B cell (primary cell): ENCODE results near the gene ARHGEF33. TPM values are rescaled to one million over a fixed set of nuclear protein-coding genes. Genes with fewer than 3 reads are reported as not detected.
A peak's percentile ranks its signal among the peaks of the same experiment; 100 is the strongest.

Source experiments
- ATAC-seq: fragments of 200-7000 bp; cut with Tn5 transposase; one replicate; pipeline ENCODE4 v1.10.0; 2021; ENCODE audit warnings: low read depth, mild to moderate bottlenecking, moderate number of reproducible peaks, moderate library complexity
- CTCF ChIA-PET: fragments of 350-600 bp; sonication (Branson Sonifier 250); formaldehyde crosslinking; loops from one replicate; lab custom pipeline; 2021; ENCODE audit warnings: antibody characterized with exemption, inconsistent platforms; lab: Charles Lee
- POLR2A ChIA-PET: fragments of 350-600 bp; sonication (Branson Sonifier 250); formaldehyde crosslinking; loops from one replicate; lab custom pipeline; 2021; ENCODE audit warnings: antibody characterized with exemption; lab: Charles Lee
- DNase-seq: peaks from one replicate; pipeline ENCODE4 v3.0.0; 2013
- H2AFZ ChIP-seq: 2 replicates; pipeline ENCODE4 v1.6.1; 2012; ENCODE audit warnings: mild to moderate bottlenecking, low read depth, low read length; ENCODE audit not compliant: insufficient read depth, poor library complexity, severe bottlenecking
- H3K27ac ChIP-seq, 2 donors: 1 replicate in 1 of 2; 2 replicates in 1 of 2; pipeline ENCODE4 v1.5.1; 2012 to 2013; ENCODE audit warnings: low read length in 2 of 2, mild to moderate bottlenecking in 2 of 2, moderate library complexity in 1 of 2
- H3K27me3 ChIP-seq, 4 experiments: fragments of 200-600 bp in 1 of 4; sonication (generic) in 1 of 4; replicated peaks in 1 of 4; 1 replicate in 2 of 4; 2 replicates in 2 of 4; pipeline versions ENCODE4 v1.6.1 to v1.7.0; 2013 to 2016; ENCODE audit warnings: low read length in 3 of 4, mild to moderate bottlenecking in 2 of 4, mixed read lengths in 1 of 4, moderate library complexity in 1 of 4; ENCODE audit not compliant: insufficient read depth in 4 of 4, control insufficient read depth in 3 of 4; ENCODE audit errors: control extremely low read depth in 1 of 4
- H3K36me3 ChIP-seq, 2 experiments: replicated peaks in 1 of 2; 1 replicate in 1 of 2; 2 replicates in 1 of 2; pipeline versions ENCODE4 v1.6.1 to v1.7.1; 2013; ENCODE audit warnings: low read length in 1 of 2; ENCODE audit not compliant: insufficient read depth in 2 of 2, control insufficient read depth in 1 of 2; ENCODE audit errors: control extremely low read depth in 1 of 2, extremely low read depth in 1 of 2
- H3K4me1 ChIP-seq, 2 donors: fragments of 200-600 bp in 1 of 2; sonication (generic) in 1 of 2; 1 replicate in 1 of 2; 2 replicates in 1 of 2; pipeline versions ENCODE4 v1.5.1 to v1.6.1; 2013 to 2017; ENCODE audit warnings: low read length in 2 of 2; ENCODE audit not compliant: control insufficient read depth in 2 of 2, insufficient read depth in 2 of 2
- H3K4me2 ChIP-seq: replicated peaks from 2 replicates; pipeline ENCODE3; 2012; ENCODE audit warnings: mild to moderate bottlenecking, low read depth, low read length; ENCODE audit not compliant: poor library complexity, severe bottlenecking
- H3K4me3 ChIP-seq, 5 experiments: fragments of 200-600 bp in 1 of 5; sonication (generic) in 1 of 5; 1 replicate in 3 of 5; 2 replicates in 2 of 5; pipeline versions ENCODE4 v1.5.1 to v1.7.0; 2011 to 2016; ENCODE audit warnings: low read length in 4 of 5, mild to moderate bottlenecking in 4 of 5, low read depth in 2 of 5, control low read depth in 1 of 5, moderate library complexity in 1 of 5; ENCODE audit not compliant: insufficient read depth in 1 of 5; ENCODE audit errors: control extremely low read depth in 1 of 5, extremely low read depth in 1 of 5
- H3K79me2 ChIP-seq: fragments of 200-600 bp; sonication (generic); one replicate; pipeline ENCODE4 v1.6.0; 2016; ENCODE audit warnings: low read length; ENCODE audit not compliant: control insufficient read depth, insufficient read depth
- H3K9ac ChIP-seq: fragments of 200-600 bp; sonication (generic); 2 replicates; pipeline ENCODE4 v1.6.1; 2017; ENCODE audit warnings: mild to moderate bottlenecking, low read length, moderate library complexity
- H3K9me3 ChIP-seq, 3 donors: one replicate each; pipeline versions ENCODE4 v1.6.1 to v1.7.1; 2013; ENCODE audit warnings: low read length in 2 of 3; ENCODE audit not compliant: control insufficient read depth in 2 of 3, insufficient read depth in 1 of 3; ENCODE audit errors: control extremely low read depth in 1 of 3
- H4K20me1 ChIP-seq: 2 replicates; pipeline ENCODE4 v1.6.0; 2012; ENCODE audit warnings: mild to moderate bottlenecking, low read length; ENCODE audit not compliant: insufficient read depth, control insufficient read depth, poor library complexity, severe bottlenecking
- H3K27ac Mint-ChIP-seq: one replicate; pipeline ENCODE4 v1.8.0; 2021; ENCODE audit warnings: mixed read lengths
- H3K27me3 Mint-ChIP-seq: one replicate; pipeline ENCODE4 v1.8.0; 2021; ENCODE audit warnings: mixed read lengths
- H3K4me1 Mint-ChIP-seq: one replicate; pipeline ENCODE4 v1.8.0; 2021; ENCODE audit warnings: mixed read lengths
- H3K4me3 Mint-ChIP-seq: one replicate; pipeline ENCODE4 v1.8.0; 2021; ENCODE audit warnings: mixed read lengths
- H3K9me3 Mint-ChIP-seq: one replicate; pipeline ENCODE4 v1.8.0; 2022; ENCODE audit warnings: mixed read lengths; ENCODE audit not compliant: insufficient read depth
- CTCF ChIP-seq: fragments of 200-600 bp; IDR thresholded peaks from one replicate; pipeline ENCODE4 v1.8.0; 2022; ENCODE audit warnings: antibody characterized with exemption, mild to moderate bottlenecking
- EZH2 ChIP-seq: IDR thresholded peaks from 2 replicates; pipeline ENCODE4 v1.6.1; 2012; ENCODE audit warnings: borderline replicate concordance, low read depth, mild to moderate bottlenecking, moderate library complexity, low read length; ENCODE audit not compliant: insufficient read depth, poor library complexity, severe bottlenecking
- WGBS: methylation state at CpG from one replicate; pipeline ENCODE4 v1.1.5; 2013; ENCODE audit warnings: missing lambda C conversion rate; ENCODE audit not compliant: insufficient coverage; 5-methylcytosine and 5-hydroxymethylcytosine counted together
- intact Hi-C: fragments of 100-400 bp; cut with micrococcal nuclease; formaldehyde crosslinking; loops from one replicate; pipeline ENCODE4 v1.10.0; 2022
- polyA plus RNA-seq: library from polyadenylated mRNA; depleted of rRNA; stranded (reverse); fragments of >200 nt; gene quantifications from 2 replicates; pipeline ENCODE4 v1.2.3, GENCODE V29; 2012
- total RNA-seq, 2 donors: library from RNA; stranded (reverse); fragments of 120-200 nt in 1 of 2; gene quantifications; 1 replicate in 1 of 2; 2 replicates in 1 of 2; pipeline versions ENCODE4 v1.2.3 to v1.2.4, GENCODE V29; 2013 to 2022

The ARHGEF33 gene
- total and polyA plus RNA-seq, 2 donors (not counting 1 experiment from before 2014, with no cell fraction given), result 0.04 to 0.20 TPM

GRCh38 chr2:38876407-38876806, 13.3 kb upstream of the ARHGEF33 start:
- no peak for TF ChIP-seq CTCF
- TF ChIP-seq EZH2, result no peak
- peak overlapping the region; percentile 91 for H2AFZ ChIP-seq
- DNase-seq (no peak), ATAC-seq (no peak)
- peak overlapping the region; percentile 85 for H3K9ac ChIP-seq
- peaks cover 43% of the 10 kb centered on the region for H3K79me2 ChIP-seq
- peaks cover 12 to 18% of the 10 kb centered on the region in 2 donors for H3K4me1 ChIP-seq
- H3K27ac Mint-ChIP-seq, result peak overlapping the region; percentile 88
- no peaks in the 10 kb centered on the region for H3K36me3 ChIP-seq
- peak overlapping the region; percentile 81 for H3K4me2 ChIP-seq
- WGBS, result 54% methylated on average over 6 of the region's 10 CpGs
- H3K27me3 Mint-ChIP-seq, result no peaks in the 10 kb centered on the region
- H3K27me3 ChIP-seq, result no peaks in the 10 kb centered on the region
- H3K9me3 Mint-ChIP-seq, result peaks cover 5% of the 10 kb centered on the region
- peak overlapping the region; percentile 70 to 84 (median 83) for H3K4me3 ChIP-seq
- intact Hi-C loops, result loop anchor here (2.0 kb wide), 1 partner anchor 126 kb away; the partner anchor contains the start of gene SRSF7
- CTCF ChIA-PET, result interaction anchor here (0.8 kb wide), 1 partner anchor 353 kb away, joined by 3 read pairs; no protein-coding TSS in a partner anchor
- peak overlapping the region in 1 of 2 donors; percentile 63 for H3K27ac ChIP-seq
- POLR2A ChIA-PET, result interaction anchor here (1.5 kb wide), 1 partner anchor 125 kb away, joined by 10 read pairs; the partner anchor contains the start of gene SRSF7
- H3K4me3 Mint-ChIP-seq, result peak overlapping the region; percentile 97
- H3K9me3 ChIP-seq, result peaks cover 0 to 5% (median 2%) of the 10 kb centered on the region in 3 donors
- peaks cover 25% of the 10 kb centered on the region for H3K4me1 Mint-ChIP-seq
- no peaks in the 10 kb centered on the region for H4K20me1 ChIP-seq

GRCh38 chr2:38886063-38886462, 3.6 kb upstream of the ARHGEF33 start:
- Mint-ChIP-seq H3K27me3 (no peaks in the 10 kb centered on the region), H3K4me3 (no peak overlapping the region), H3K9me3 (no peaks in the 10 kb centered on the region), H3K27ac (no peak overlapping the region), H3K4me1 (no peaks in the 10 kb centered on the region)
- POLR2A ChIA-PET, result no interaction called here
- intact Hi-C loops, result no loop called here
- ATAC-seq (no peak), DNase-seq (no peak)
- H3K27ac ChIP-seq, result no peak overlapping the region
- no peak overlapping the region for H3K9ac ChIP-seq
- H3K36me3 ChIP-seq, result no peaks in the 10 kb centered on the region
- no peaks in the 10 kb centered on the region for H3K79me2 ChIP-seq
- no peak overlapping the region for H3K4me2 ChIP-seq
- H3K9me3 ChIP-seq, result peaks cover 0 to 4% (median 0%) of the 10 kb centered on the region in 3 donors
- no peaks in the 10 kb centered on the region for H3K4me1 ChIP-seq
- no peak overlapping the region for H2AFZ ChIP-seq
- CTCF ChIA-PET, result no interaction called here
- H3K4me3 ChIP-seq, result no peak overlapping the region
- H4K20me1 ChIP-seq, result no peaks in the 10 kb centered on the region
- TF ChIP-seq EZH2 (no peak), CTCF (no peak)
- H3K27me3 ChIP-seq, result no peaks in the 10 kb centered on the region
